Body of pancreas (tissue), 4 donors: ENCODE measurements around the gene CDC123.

Experiments
- POLR2A ChIP-seq, 3 donors: fragments of 450-650 bp; IDR thresholded peaks; one replicate each; pipeline ENCODE4 v1.6.1; 2016; ENCODE audit warnings: antibody characterized with exemption in 3 of 3, mild to moderate bottlenecking in 2 of 3
- TF ChIP-seq, protein P1 (sequence below), 7 experiments: fragments of 450-650 bp in 4 of 7; fragments of 200-600 bp in 3 of 7; sonication (generic) in 3 of 7; IDR thresholded peaks; one replicate each; pipeline ENCODE4 v1.5.1; 2016 to 2019; ENCODE audit warnings: antibody characterized with exemption in 7 of 7

- TF ChIP-seq, protein P1, sequence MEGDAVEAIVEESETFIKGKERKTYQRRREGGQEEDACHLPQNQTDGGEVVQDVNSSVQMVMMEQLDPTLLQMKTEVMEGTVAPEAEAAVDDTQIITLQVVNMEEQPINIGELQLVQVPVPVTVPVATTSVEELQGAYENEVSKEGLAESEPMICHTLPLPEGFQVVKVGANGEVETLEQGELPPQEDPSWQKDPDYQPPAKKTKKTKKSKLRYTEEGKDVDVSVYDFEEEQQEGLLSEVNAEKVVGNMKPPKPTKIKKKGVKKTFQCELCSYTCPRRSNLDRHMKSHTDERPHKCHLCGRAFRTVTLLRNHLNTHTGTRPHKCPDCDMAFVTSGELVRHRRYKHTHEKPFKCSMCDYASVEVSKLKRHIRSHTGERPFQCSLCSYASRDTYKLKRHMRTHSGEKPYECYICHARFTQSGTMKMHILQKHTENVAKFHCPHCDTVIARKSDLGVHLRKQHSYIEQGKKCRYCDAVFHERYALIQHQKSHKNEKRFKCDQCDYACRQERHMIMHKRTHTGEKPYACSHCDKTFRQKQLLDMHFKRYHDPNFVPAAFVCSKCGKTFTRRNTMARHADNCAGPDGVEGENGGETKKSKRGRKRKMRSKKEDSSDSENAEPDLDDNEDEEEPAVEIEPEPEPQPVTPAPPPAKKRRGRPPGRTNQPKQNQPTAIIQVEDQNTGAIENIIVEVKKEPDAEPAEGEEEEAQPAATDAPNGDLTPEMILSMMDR (IDR thresholded peaks at IDR 0.05), result no peak
- TF ChIP-seq POLR2A (IDR thresholded peaks at IDR 0.05), result no peak
Measured at GRCh38 chr10:12165999-12166775, 29.8 kb upstream of the CDC123 start.
